Measurements from ENCODE around the gene NSG1. TPM values are rescaled to one million over a fixed set of nuclear protein-coding genes. Genes with fewer than 3 reads are reported as not detected.

The NSG1 gene
- total and polyA plus RNA-seq, 2 experiments from 2014 or later = 30.2 to 70.1 TPM

- no peak for TF ChIP-seq CTCF (IDR thresholded peaks at IDR 0.05; ENCODE audit: poor library complexity)
- TF ChIP-seq EZH2 (IDR thresholded peaks at IDR 0.05; ENCODE audit: borderline replicate concordance) = no peak
- TF ChIP-seq EZH2phosphoT487 (IDR thresholded peaks at IDR 0.05; ENCODE audit: low read depth, severe bottlenecking, unreplicated experiment) = no peak
- no peaks in the 10 kb centered on the region for H3K36me3 ChIP-seq (replicated peaks; ENCODE audit: insufficient read depth, low read depth)
- no peak overlapping the region for H3K27ac ChIP-seq
- no peak overlapping the region for H3K4me2 ChIP-seq
- H3K9me2 ChIP-seq (replicated peaks; ENCODE audit: insufficient read depth) = no peaks in the 10 kb centered on the region
- no peaks in the 10 kb centered on the region for H3K79me2 ChIP-seq
- 44% methylated on average over 4 of the region's 4 CpGs for WGBS (ENCODE audit: low lambda C conversion rate, missing lambda C conversion rate)
- DNase-seq (ENCODE audit: low spot score) = no peak
- H3K4me1 ChIP-seq (ENCODE audit: insufficient read depth) = peaks cover 11% of the 10 kb centered on the region
- H2AFZ ChIP-seq = no peak overlapping the region
- H3K9me3 ChIP-seq (ENCODE audit: low read depth) = no peaks in the 10 kb centered on the region
- no peak overlapping the region for H3K4me3 ChIP-seq
- no peaks in the 10 kb centered on the region for H3K27me3 ChIP-seq
- H4K20me1 ChIP-seq (ENCODE audit: insufficient read depth, poor library complexity, severe bottlenecking) = no peaks in the 10 kb centered on the region
Measured at GRCh38 chr4:4439782-4440181, 52.9 kb downstream of the NSG1 start.

GRCh38 chr4:4440333-4441061 lies 53.6 kb downstream of the NSG1 start:
- WGBS (ENCODE audit: low lambda C conversion rate, missing lambda C conversion rate) = 84% methylated on average over 2 of the region's 2 CpGs
- no peaks in the 10 kb centered on the region for H3K27me3 ChIP-seq

GRCh38 chr4:4443821-4444220 lies 56.9 kb downstream of the NSG1 start:
- no peak for TF ChIP-seq CTCF (IDR thresholded peaks at IDR 0.05; ENCODE audit: poor library complexity)
- peaks cover 11% of the 10 kb centered on the region for H3K4me1 ChIP-seq (ENCODE audit: insufficient read depth)
- H4K20me1 ChIP-seq (ENCODE audit: insufficient read depth, poor library complexity, severe bottlenecking) = no peaks in the 10 kb centered on the region
- no peaks in the 10 kb centered on the region for H3K9me3 ChIP-seq (ENCODE audit: low read depth)
- peak; percentile 34 for DNase-seq (ENCODE audit: low spot score)
- no peak overlapping the region for H2AFZ ChIP-seq
- H3K4me2 ChIP-seq = no peak overlapping the region
- WGBS (ENCODE audit: low lambda C conversion rate, missing lambda C conversion rate) = 41% methylated on average over 2 of the region's 2 CpGs
- H3K27ac ChIP-seq = no peak overlapping the region
- no peak overlapping the region for H3K4me3 ChIP-seq
- no peaks in the 10 kb centered on the region for H3K79me2 ChIP-seq
- H3K36me3 ChIP-seq (replicated peaks; ENCODE audit: insufficient read depth, low read depth) = no peaks in the 10 kb centered on the region
- H3K27me3 ChIP-seq = no peaks in the 10 kb centered on the region
- no peaks in the 10 kb centered on the region for H3K9me2 ChIP-seq (replicated peaks; ENCODE audit: insufficient read depth)

More at GRCh38 chr4:4440333-4441061, 53.6 kb downstream of the NSG1 start:
- TF ChIP-seq EZH2 (IDR thresholded peaks at IDR 0.05; ENCODE audit: borderline replicate concordance) (no peak), CTCF (IDR thresholded peaks at IDR 0.05; ENCODE audit: poor library complexity) (no peak), EZH2phosphoT487 (IDR thresholded peaks at IDR 0.05; ENCODE audit: low read depth, severe bottlenecking, unreplicated experiment) (no peak)
- Histone ChIP-seq H2AFZ (no peak overlapping the region), H3K27ac (no peak overlapping the region), H3K9me2 (replicated peaks; ENCODE audit: insufficient read depth) (no peaks in the 10 kb centered on the region), H3K9me3 (ENCODE audit: low read depth) (no peaks in the 10 kb centered on the region), H3K36me3 (replicated peaks; ENCODE audit: insufficient read depth, low read depth) (no peaks in the 10 kb centered on the region), H3K4me2 (no peak overlapping the region), H4K20me1 (ENCODE audit: insufficient read depth, poor library complexity, severe bottlenecking) (no peaks in the 10 kb centered on the region), H3K4me3 (no peak overlapping the region), H3K79me2 (no peaks in the 10 kb centered on the region), H3K4me1 (ENCODE audit: insufficient read depth) (peaks cover 11% of the 10 kb centered on the region)
- DNase-seq (ENCODE audit: low spot score) = no peak
